Gastrocnemius medialis (tissue), 4 donors: Measurements from ENCODE around the gene CD63.

Experiments
- CTCF ChIP-seq, 5 experiments: fragments of 450-650 bp in 3 of 5; fragments of 200-600 bp in 2 of 5; sonication (generic) in 2 of 5; IDR thresholded peaks in 4 of 5; conservative IDR thresholded peaks in 1 of 5; 1 replicate in 4 of 5; 2 replicates in 1 of 5; pipeline ENCODE4 v1.5.1; 2016 to 2019; ENCODE audit warnings: antibody characterized with exemption in 5 of 5, mild to moderate bottlenecking in 3 of 5, moderate library complexity in 3 of 5
- POLR2A ChIP-seq, 2 donors: fragments of 450-650 bp; IDR thresholded peaks; one replicate each; pipeline ENCODE4 v1.6.1; 2017; ENCODE audit warnings: antibody characterized with exemption in 2 of 2, mild to moderate bottlenecking in 2 of 2, moderate library complexity in 2 of 2

- TF ChIP-seq CTCF (IDR thresholded peaks at IDR 0.05 in 4 of 5, conservative IDR thresholded peaks at IDR 0.05 in 1 of 5) = no peak
- no peak for TF ChIP-seq POLR2A (IDR thresholded peaks at IDR 0.05)
Measured at GRCh38 chr12:55745361-55746173, 16.8 kb upstream of the CD63 start.
